ENCODE results near the gene PGAP2. TPM values are rescaled to one million over a fixed set of nuclear protein-coding genes. Genes with fewer than 3 reads are reported as not detected.

PGAP2 gene
- total RNA-seq, 2 donors from 2014 or later = 38.5 to 52.2 TPM

- WGBS, 2 experiments (ENCODE audit: insufficient coverage in 1 of 2, insufficient read length in 1 of 2) = 94 to 100% methylated on average over 1 to 4 of the region's 4 CpGs
- Histone ChIP-seq H3K36me3 (ENCODE audit: control insufficient read depth, insufficient read depth, low read length) (peaks cover 45% of the 10 kb centered on the region), H3K27me3 (ENCODE audit: control insufficient read depth, insufficient read depth, low read length, poor library complexity, severe bottlenecking) (no peaks in the 10 kb centered on the region), H3K4me3 (ENCODE audit: low read length) (no peak overlapping the region), H3K9me3 (ENCODE audit: control insufficient read depth, low read length) (no peaks in the 10 kb centered on the region), H3K27ac (ENCODE audit: low read depth, low read length) (no peak overlapping the region), H3K9ac (ENCODE audit: extremely low read depth, low read length, poor library complexity, severe bottlenecking) (no peak overlapping the region), H3K4me1 (ENCODE audit: control insufficient read depth, insufficient read depth, low read length) (peaks cover 19% of the 10 kb centered on the region)
- peaks cover 18% of the 10 kb centered on the region for H3K36me3 Mint-ChIP-seq (ENCODE audit: low read depth)
- no peaks in the 10 kb centered on the region for H3K9me3 Mint-ChIP-seq
- no peaks in the 10 kb centered on the region for H3K27me3 Mint-ChIP-seq (ENCODE audit: insufficient read depth)
- peaks cover 37% of the 10 kb centered on the region for H3K4me1 Mint-ChIP-seq
- peak overlapping the region; percentile 30 for H3K27ac Mint-ChIP-seq
- no peak for DNase-seq
- H3K4me3 Mint-ChIP-seq = no peak overlapping the region
- TF ChIP-seq CTCF (conservative IDR thresholded peaks at IDR 0.05) = no peak
These were observed 27.4 kb downstream of the PGAP2 start for GRCh38 chr11:3835751-3836150.

GRCh38 chr11:3836903-3837302 lies 28.5 kb downstream of the PGAP2 start:
- H3K9me3 Mint-ChIP-seq = no peaks in the 10 kb centered on the region
- Histone ChIP-seq H3K27ac (ENCODE audit: low read depth, low read length) (no peak overlapping the region), H3K9ac (ENCODE audit: extremely low read depth, low read length, poor library complexity, severe bottlenecking) (no peak overlapping the region), H3K36me3 (ENCODE audit: control insufficient read depth, insufficient read depth, low read length) (peaks cover 33% of the 10 kb centered on the region), H3K4me1 (ENCODE audit: control insufficient read depth, insufficient read depth, low read length) (peaks cover 19% of the 10 kb centered on the region), H3K27me3 (ENCODE audit: control insufficient read depth, insufficient read depth, low read length, poor library complexity, severe bottlenecking) (no peaks in the 10 kb centered on the region), H3K9me3 (ENCODE audit: control insufficient read depth, low read length) (no peaks in the 10 kb centered on the region), H3K4me3 (ENCODE audit: low read length) (no peak overlapping the region)
- no peak overlapping the region for H3K27ac Mint-ChIP-seq
- peaks cover 11% of the 10 kb centered on the region for H3K36me3 Mint-ChIP-seq (ENCODE audit: low read depth)
- no peaks in the 10 kb centered on the region for H3K27me3 Mint-ChIP-seq (ENCODE audit: insufficient read depth)
- no peak for DNase-seq
- TF ChIP-seq CTCF (conservative IDR thresholded peaks at IDR 0.05) = no peak
- WGBS, 2 experiments (ENCODE audit: insufficient coverage in 1 of 2, insufficient read length in 1 of 2) = 97% methylated on average over 4 of the region's 5 CpGs; no CpG with 5 or more reads in 1 of the 2 experiments
- H3K4me3 Mint-ChIP-seq = no peak overlapping the region
- peaks cover 34% of the 10 kb centered on the region for H3K4me1 Mint-ChIP-seq

GRCh38 chr11:3837793-3838192 lies 29.4 kb downstream of the PGAP2 start:
- Histone ChIP-seq H3K27ac (ENCODE audit: low read depth, low read length) (no peak overlapping the region), H3K27me3 (ENCODE audit: control insufficient read depth, insufficient read depth, low read length, poor library complexity, severe bottlenecking) (no peaks in the 10 kb centered on the region), H3K9me3 (ENCODE audit: control insufficient read depth, low read length) (no peaks in the 10 kb centered on the region), H3K4me1 (ENCODE audit: control insufficient read depth, insufficient read depth, low read length) (peaks cover 19% of the 10 kb centered on the region), H3K4me3 (ENCODE audit: low read length) (no peak overlapping the region), H3K9ac (ENCODE audit: extremely low read depth, low read length, poor library complexity, severe bottlenecking) (no peak overlapping the region), H3K36me3 (ENCODE audit: control insufficient read depth, insufficient read depth, low read length) (peaks cover 26% of the 10 kb centered on the region)
- DNase-seq = no peak
- Mint-ChIP-seq H3K9me3 (no peaks in the 10 kb centered on the region), H3K27ac (no peak overlapping the region), H3K4me3 (no peak overlapping the region), H3K27me3 (ENCODE audit: insufficient read depth) (peaks cover under 1% of the 10 kb centered on the region), H3K36me3 (ENCODE audit: low read depth) (peaks cover 11% of the 10 kb centered on the region), H3K4me1 (peaks cover 34% of the 10 kb centered on the region)
- WGBS, 2 experiments (ENCODE audit: insufficient coverage in 1 of 2, insufficient read length in 1 of 2) = 89 to 100% methylated on average over 1 of the region's 1 CpG
- TF ChIP-seq CTCF (conservative IDR thresholded peaks at IDR 0.05) = no peak

Measured in endodermal cell (in vitro differentiated cells).